ENCODE data around the gene CAPS2.

GRCh38 chr12:75334384-75335030, 4.4 kb upstream of the CAPS2 start, which contains the start of gene GLIPR1L1:
- TF ChIP-seq POLR2A (IDR thresholded peaks at IDR 0.05) = no peak
- peak; percentile 78 to 94 (median 89) for TF ChIP-seq CTCF (IDR thresholded peaks at IDR 0.05)

All from uterus (tissue), 2 donors.